GM10266 (cell line): Measurements from ENCODE around the gene SGF29.
"Not testable (repeated sequence)": the region's sequence is repeated elsewhere in the genome, so short reads cannot be mapped to it uniquely, and the experiment has no call there.

Experiments used
- DNase-seq: peaks from one replicate; pipeline ENCODE4 v3.0.0; 2012; ENCODE audit errors: extremely low spot score
- TF ChIP-seq, protein P1 (sequence below): IDR thresholded peaks from 2 replicates; pipeline ENCODE4 v1.5.1; 2012; ENCODE audit warnings: mild to moderate bottlenecking, low read depth; ENCODE audit not compliant: control insufficient read depth, insufficient read depth; ENCODE audit errors: missing control alignments

SGF29 gene

DNA sequence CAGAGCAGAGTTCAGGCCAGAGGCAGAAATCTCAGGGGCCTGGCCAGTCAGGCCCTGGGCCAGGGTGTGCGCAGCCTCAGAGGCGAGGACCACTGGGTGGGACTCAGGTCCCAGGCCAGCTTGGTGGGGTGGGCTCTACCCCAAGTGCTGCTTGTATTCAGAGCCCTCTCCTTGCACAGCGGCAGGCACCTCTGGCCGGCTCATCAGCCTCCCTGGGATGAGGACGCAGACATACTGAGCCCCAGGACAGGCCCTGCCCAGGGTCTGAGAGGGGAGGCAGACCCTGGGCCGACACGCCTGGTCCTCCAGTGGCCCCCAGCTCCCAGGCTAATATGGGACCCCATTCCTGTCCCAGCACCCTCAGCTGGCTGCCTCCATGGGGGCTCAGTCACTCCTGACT lies 39.5 kb upstream of the SGF29 start:
- TF ChIP-seq, protein P1, sequence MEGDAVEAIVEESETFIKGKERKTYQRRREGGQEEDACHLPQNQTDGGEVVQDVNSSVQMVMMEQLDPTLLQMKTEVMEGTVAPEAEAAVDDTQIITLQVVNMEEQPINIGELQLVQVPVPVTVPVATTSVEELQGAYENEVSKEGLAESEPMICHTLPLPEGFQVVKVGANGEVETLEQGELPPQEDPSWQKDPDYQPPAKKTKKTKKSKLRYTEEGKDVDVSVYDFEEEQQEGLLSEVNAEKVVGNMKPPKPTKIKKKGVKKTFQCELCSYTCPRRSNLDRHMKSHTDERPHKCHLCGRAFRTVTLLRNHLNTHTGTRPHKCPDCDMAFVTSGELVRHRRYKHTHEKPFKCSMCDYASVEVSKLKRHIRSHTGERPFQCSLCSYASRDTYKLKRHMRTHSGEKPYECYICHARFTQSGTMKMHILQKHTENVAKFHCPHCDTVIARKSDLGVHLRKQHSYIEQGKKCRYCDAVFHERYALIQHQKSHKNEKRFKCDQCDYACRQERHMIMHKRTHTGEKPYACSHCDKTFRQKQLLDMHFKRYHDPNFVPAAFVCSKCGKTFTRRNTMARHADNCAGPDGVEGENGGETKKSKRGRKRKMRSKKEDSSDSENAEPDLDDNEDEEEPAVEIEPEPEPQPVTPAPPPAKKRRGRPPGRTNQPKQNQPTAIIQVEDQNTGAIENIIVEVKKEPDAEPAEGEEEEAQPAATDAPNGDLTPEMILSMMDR = no peak
- no peak for DNase-seq

DNA sequence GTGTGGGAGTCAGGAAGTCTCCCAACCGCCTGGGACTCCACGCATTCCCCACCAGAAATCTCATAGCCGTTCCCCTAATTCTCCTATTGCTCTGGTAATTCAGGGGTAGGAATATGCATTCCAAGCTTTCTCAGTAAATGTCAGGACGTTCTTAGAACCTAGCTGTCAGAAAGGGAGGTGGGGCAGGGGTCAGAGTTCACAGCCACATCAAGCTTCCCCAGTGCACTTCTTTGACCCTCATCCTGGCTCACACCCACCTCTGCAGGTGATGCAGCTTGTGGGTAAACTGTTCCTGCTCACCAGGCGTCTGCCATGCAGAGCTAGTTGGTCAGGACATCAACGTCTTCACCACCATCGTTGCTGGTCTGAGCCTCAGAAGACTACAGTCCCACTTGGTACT lies 33.0 kb upstream of the SGF29 start:
- TF ChIP-seq, protein P1 = no peak
- DNase-seq = no peak

DNA sequence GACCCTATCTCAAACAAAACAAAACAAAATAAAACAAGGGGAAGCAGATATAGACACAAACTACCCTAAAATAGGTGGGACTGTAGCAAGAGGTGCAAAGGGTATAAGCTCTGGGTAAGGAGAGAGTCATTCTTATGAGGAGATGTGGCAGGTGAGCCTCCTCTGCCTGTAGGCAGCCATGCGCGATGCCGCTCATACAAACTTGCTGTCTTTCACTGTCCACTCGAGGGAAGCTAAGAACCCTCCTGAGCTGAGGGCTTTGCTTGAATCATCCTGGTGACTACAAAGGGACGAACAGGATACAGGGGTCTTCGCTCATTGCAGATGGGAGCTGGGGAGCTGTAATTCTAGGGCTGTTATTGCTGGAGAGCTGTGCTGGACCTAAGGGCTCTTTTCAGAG lies 32.3 kb upstream of the SGF29 start:
- TF ChIP-seq, protein P1 = no peak
- no peak for DNase-seq

DNA sequence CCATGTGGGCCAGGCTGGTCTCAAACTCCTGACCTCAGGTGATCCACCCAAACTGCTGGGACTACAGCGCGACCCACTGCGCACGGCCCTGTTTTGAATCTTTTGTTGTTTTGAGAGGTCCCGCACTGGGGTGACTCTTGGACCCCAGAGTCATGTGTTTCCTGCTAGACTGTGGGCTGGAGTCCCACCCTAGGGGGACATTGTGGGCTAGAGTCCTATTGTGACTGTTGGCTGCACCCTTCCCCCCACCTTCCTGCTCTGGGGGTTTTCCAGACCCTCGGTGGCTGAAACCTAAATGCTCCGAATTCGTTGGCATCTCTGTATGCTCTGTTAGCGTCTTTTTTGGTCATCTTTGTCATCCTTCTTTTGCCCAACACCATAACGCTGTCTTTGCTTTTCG lies 30.9 kb upstream of the SGF29 start:
- TF ChIP-seq, protein P1 = no peak
- DNase-seq = no peak

DNA sequence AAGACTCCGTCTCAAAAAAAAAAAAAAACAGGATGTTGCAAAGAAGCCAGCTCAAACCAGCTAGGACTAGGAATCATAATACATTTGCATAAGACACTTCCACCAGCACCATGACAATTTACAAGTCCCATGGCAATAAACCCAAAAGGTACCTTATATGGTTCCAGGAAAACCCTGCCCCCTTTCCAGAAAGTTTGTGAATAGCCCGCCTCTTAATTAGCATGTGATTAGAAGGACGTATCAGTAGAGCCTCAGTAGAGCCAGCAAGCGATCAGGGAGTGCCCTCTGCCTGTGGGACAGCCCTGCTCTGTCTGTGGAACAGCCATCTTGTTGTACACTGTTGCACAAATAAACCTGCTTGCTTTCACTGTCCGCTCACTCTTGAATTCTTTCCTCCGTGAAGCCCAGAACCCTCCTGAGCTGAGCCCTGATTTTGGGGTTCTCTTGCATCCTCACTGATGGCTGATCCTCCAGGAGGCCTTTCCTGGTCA lies 29.0 kb upstream of the SGF29 start:
- TF ChIP-seq, protein P1 = no peak
- no peak for DNase-seq

DNA sequence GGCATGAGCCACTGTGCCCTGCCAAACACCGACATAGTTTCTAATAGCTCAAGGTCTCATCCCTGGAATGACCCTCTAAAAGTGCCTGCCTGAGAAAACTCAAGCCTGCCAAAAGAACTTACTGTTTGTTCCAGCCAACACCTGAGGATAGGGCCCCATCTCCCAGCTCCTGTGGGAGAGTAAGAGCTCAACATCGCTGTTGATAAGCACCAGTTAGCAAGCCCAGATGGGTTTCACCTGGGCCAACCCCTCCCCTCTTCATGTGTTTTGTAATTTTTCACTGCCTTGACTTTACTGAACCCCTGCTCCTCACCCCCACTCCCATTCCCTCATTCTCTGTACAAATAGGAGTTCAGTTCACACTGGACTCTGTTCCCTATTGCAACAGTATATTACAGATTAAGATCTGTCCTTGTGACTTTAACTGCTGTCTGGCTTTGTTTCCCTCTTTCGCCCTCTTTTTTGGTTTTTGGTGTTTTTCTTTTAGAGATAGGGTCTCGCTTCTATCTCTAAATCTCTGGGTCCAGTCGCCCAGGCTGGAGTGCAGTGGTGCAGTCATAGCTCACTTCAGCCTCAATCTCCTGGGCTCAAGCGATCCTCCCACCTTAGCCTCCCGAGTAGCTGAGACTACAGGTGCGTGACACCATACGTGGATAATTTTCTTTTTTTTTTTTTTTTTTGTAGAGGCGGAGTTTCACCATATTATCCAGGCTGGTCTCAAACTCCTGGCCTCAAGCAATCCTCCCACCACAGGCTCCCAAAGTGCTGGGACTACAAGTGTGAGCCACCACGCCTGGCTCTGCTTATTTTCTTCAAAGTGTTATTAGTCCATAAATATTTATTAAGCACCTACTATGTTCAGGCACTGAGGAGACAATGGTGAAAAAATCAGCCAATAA lies 27.3 kb upstream of the SGF29 start:
- TF ChIP-seq, protein P1 = no peak

DNA sequence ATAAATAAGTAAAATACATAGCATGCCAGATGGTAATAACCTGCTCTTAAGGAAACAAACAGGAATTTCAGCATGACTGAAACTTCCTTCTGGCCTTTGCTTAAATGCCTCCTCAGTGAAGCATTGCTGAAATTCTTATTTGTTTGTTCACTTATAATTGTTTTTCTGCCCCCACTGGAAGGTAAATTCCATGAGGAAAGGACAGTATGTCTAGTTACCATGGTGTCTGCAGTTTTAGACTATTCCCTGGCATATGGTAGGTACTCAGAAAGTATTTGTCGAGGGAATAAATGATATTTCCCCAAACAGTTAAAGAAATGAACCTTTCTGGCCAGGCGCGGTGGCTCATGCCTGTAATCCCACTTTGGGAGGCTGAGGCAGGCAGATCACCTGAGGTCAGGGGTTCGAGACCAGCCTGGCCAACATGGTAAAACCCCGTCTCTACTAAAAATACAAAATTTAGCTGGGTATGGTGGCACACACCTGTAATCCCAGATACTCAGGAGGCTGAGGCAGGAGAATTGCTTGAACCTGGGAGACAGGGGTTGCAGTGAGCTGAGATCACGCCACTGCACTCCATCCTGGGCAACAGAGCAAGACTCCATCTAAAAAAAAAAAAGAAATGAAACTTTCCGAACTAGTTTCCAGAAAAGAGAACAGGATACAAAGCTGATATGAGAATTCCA lies 26.5 kb upstream of the SGF29 start:
- DNase-seq = not testable (repeated sequence)

More for the DNA sequence above, 27.3 kb upstream of the SGF29 start:
- DNase-seq = no peak

DNA sequence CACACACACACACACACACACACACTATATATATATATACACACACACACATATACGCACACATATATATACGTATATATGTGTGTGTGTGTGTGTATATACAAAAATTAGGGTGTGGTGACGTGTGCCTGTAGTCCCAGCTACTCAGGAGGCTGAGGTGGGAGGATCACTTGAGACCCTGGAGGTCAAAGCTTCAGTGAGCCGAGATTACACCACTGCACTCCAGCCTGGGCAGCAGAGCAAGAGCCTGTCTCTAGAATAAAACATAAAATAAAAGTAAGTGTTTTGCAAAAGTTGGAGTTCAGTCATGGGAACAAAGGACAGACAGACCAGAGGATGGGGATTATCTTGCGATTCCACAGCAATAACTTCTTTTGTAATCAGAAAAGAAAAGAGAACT lies 25.7 kb upstream of the SGF29 start:
- no peak for DNase-seq
- TF ChIP-seq, protein P1 = no peak
